GM12878 (cell line): ENCODE measurements around the gene SENP6. TPM values are rescaled to one million over a fixed set of nuclear protein-coding genes. Genes with fewer than 3 reads are reported as not detected.
"Not testable (repeated sequence)": the region's sequence is repeated elsewhere in the genome, so short reads cannot be mapped to it uniquely, and the experiment has no call there.

Experiments used
- ATAC-seq: fragments of 200-7000 bp; cut with Tn5 transposase; 3 replicates; pipeline ENCODE4 v1.9.1; 2020; ENCODE audit warnings: mild to moderate bottlenecking, moderate library complexity
- BruUV-seq: library from RNA; stranded (reverse); fragments of 400-500 nt; replicated peaks from 2 replicates; lab custom pipeline; 2021; lab: Mats Ljungman, UMichigan
- CTCF ChIA-PET: fragments of 300-600 bp; sonication (Branson Sonifier 250); formaldehyde crosslinking; extraction: SDS; loops from one replicate; lab custom pipeline; 2021; ENCODE audit warnings: inconsistent platforms; lab: Yijun Ruan, JAX
- POLR2A ChIA-PET: fragments of 350-600 bp; formaldehyde crosslinking; extraction: SDS; loops from one replicate; lab custom pipeline; 2021; ENCODE audit warnings: inconsistent platforms; lab: Charles Lee
- RAD21 ChIA-PET: fragments of 300-600 bp; sonication (Branson Sonifier 250); formaldehyde crosslinking; loops from one replicate; lab custom pipeline; 2023; ENCODE audit warnings: antibody characterized with exemption; ENCODE audit not compliant: unreplicated experiment; lab: Charles Lee
- SMC1A ChIA-PET: fragments of 300-600 bp; sonication (Branson Sonifier 250); formaldehyde crosslinking; loops from one replicate; lab custom pipeline; 2023; ENCODE audit not compliant: unreplicated experiment, uncharacterized antibody; lab: Charles Lee
- DNase-seq: peaks from one replicate; pipeline ENCODE4 v3.0.0-alpha.2; 2011; ENCODE audit warnings: low read depth, low spot score
- FAIRE-seq: peaks from 3 replicates; lab custom pipeline; 2011; peaks lifted over from hg19 to GRCh38; lab: Jason Lieb, UNC
- H2AFZ ChIP-seq: 2 replicates; pipeline ENCODE4 v1.6.0; 2011; ENCODE audit warnings: low read depth, low read length, control low read depth; ENCODE audit not compliant: control insufficient read depth
- H3K27ac ChIP-seq: 2 replicates; pipeline ENCODE4 v1.5.1; 2011; ENCODE audit warnings: control low read depth; ENCODE audit not compliant: control insufficient read depth, insufficient read depth
- H3K27me3 ChIP-seq, 2 experiments: replicated peaks in 1 of 2; 2 replicates each; pipeline versions ENCODE4 v1.6.0 to v1.6.1; 2011; ENCODE audit warnings: low read length in 1 of 2; ENCODE audit not compliant: control insufficient read depth in 2 of 2, insufficient read depth in 2 of 2
- H3K36me3 ChIP-seq, 2 experiments: 2 replicates each; pipeline ENCODE4 v1.5.1; 2011; ENCODE audit warnings: low read length in 1 of 2; ENCODE audit not compliant: control insufficient read depth in 2 of 2, insufficient read depth in 2 of 2
- H3K4me1 ChIP-seq: 2 replicates; pipeline ENCODE4 v1.6.1; 2011; ENCODE audit warnings: mild to moderate bottlenecking, low read length, moderate library complexity, mixed read lengths; ENCODE audit not compliant: control insufficient read depth, insufficient read depth
- H3K4me2 ChIP-seq: 2 replicates; pipeline ENCODE4 v1.6.0; 2011; ENCODE audit warnings: control low read depth; ENCODE audit not compliant: control insufficient read depth, insufficient read depth
- H3K4me3 ChIP-seq: fragments of 200-600 bp; sonication (generic); 2 replicates; pipeline ENCODE4 v1.5.1; 2016
- H3K79me2 ChIP-seq: 2 replicates; pipeline ENCODE4 v1.6.0; 2011; ENCODE audit warnings: low read length; ENCODE audit not compliant: control insufficient read depth, insufficient read depth
- H3K9ac ChIP-seq: 2 replicates; pipeline ENCODE4 v1.8.0; 2011; ENCODE audit warnings: low read length, control low read depth, mixed read lengths; ENCODE audit not compliant: control insufficient read depth, insufficient read depth
- H3K9me3 ChIP-seq: replicated peaks from 3 replicates; pipeline ENCODE4 v1.5.1; 2011; ENCODE audit warnings: mild to moderate bottlenecking, low read length; ENCODE audit not compliant: control insufficient read depth, insufficient read depth
- H4K20me1 ChIP-seq: 2 replicates; pipeline ENCODE4 v1.6.0; 2011; ENCODE audit not compliant: control insufficient read depth, insufficient read depth
- JUNB ChIP-seq: IDR thresholded peaks from 2 replicates; pipeline ENCODE4 v1.6.1; 2016; ENCODE audit warnings: antibody characterized with exemption, mild to moderate bottlenecking
- MYB ChIP-seq: fragments of 150-350 bp; IDR thresholded peaks from 2 replicates; pipeline ENCODE4 v1.6.1; 2014; ENCODE audit warnings: mild to moderate bottlenecking, low read depth, low read length, borderline replicate concordance
- POLR2A ChIP-seq: IDR thresholded peaks from 2 replicates; pipeline ENCODE4 v1.6.1; 2011; ENCODE audit warnings: low read depth, mild to moderate bottlenecking, low read length
- RUNX3 ChIP-seq: IDR thresholded peaks from 2 replicates; pipeline ENCODE4 v1.6.1; 2012; ENCODE audit warnings: low read length, inconsistent platforms
- WGBS: methylation state at CpG from one replicate; pipeline ENCODE4 v1.1.6; 2016; ENCODE audit warnings: low lambda C conversion rate; ENCODE audit not compliant: insufficient replicate concordance, insufficient coverage; ENCODE audit errors: missing lambda C conversion rate; 5-methylcytosine and 5-hydroxymethylcytosine counted together
- in situ Hi-C: fragments of 300-500 bp; cut with MboI; formaldehyde crosslinking; loops from 9 replicates; pipeline ENCODE4 v1.14.3; 2018; ENCODE audit warnings: mixed read lengths
- intact Hi-C: fragments of 100-400 bp; cut with micrococcal nuclease; formaldehyde crosslinking; loops from one replicate; pipeline ENCODE4 v1.14.2; 2022; ENCODE audit not compliant: unreplicated experiment
- polyA plus RNA-seq, 11 experiments: library from polyadenylated mRNA; depleted of rRNA in 4 of 11; unstranded in 6 of 11; stranded (reverse) in 5 of 11; fragments of >200 nt; fragmentation: Nextera tagmentation in 4 of 11; fragmentation: Illumina TruSeq in 1 of 11; extraction: Ambion mirVana in 4 of 11; extraction: Trizol in 1 of 11; gene quantifications; 1 replicate in 1 of 11; 2 replicates in 10 of 11; pipeline versions ENCODE4 v1.2.1 to v1.2.3, GENCODE V29; 2011 to 2016; ENCODE audit warnings: inconsistent platforms in 2 of 11, missing spikeins in 2 of 11, low read depth in 1 of 11
- total RNA-seq, 4 experiments: library from RNA; depleted of rRNA in 3 of 4; stranded (reverse); fragments of >200 nt in 3 of 4; fragmentation: Illumina TruSeq in 1 of 4; extraction: Trizol in 1 of 4; gene quantifications; 2 replicates each; pipeline versions ENCODE4 v1.2.1 to v1.2.3, GENCODE V29; 2013 to 2021
- TF ChIP-seq, protein P1 (sequence below): fragments of 450-650 bp; IDR thresholded peaks from 2 replicates; pipeline ENCODE4 v1.6.1; 2017; ENCODE audit warnings: low read depth, mild to moderate bottlenecking, moderate library complexity
- TF ChIP-seq, protein P2 (sequence below): fragments of 450-650 bp; IDR thresholded peaks from 2 replicates; pipeline ENCODE4 v1.6.1; 2018; ENCODE audit warnings: mild to moderate bottlenecking, low read depth, moderate library complexity; ENCODE audit not compliant: partially characterized antibody

SENP6 gene
- total and polyA plus RNA-seq, 10 of the 15 experiments (the other 5 are each of a cell fraction or from before 2014, with no cell fraction given), result 10.7 to 70.0 (median 42.3) TPM

DNA sequence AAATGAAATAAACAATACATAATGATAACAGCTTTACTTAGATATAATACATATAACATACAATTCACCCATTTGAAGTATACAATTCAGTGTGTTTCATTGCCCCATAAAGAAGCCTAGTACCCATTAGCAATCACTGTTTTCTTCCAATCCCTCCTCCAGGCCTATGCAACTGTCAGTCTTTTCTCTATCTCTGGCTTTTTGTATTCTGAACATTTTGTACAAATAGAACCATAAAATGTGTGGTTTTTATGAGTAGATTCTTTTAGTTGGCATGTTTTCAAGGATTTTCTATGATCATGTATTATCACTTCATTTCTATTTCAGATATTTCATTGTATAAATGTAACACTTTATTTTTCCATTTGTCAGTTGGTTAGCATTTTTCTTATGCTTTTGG, 92.7 kb downstream of the SENP6 start (continued):
- TF ChIP-seq, protein P1, sequence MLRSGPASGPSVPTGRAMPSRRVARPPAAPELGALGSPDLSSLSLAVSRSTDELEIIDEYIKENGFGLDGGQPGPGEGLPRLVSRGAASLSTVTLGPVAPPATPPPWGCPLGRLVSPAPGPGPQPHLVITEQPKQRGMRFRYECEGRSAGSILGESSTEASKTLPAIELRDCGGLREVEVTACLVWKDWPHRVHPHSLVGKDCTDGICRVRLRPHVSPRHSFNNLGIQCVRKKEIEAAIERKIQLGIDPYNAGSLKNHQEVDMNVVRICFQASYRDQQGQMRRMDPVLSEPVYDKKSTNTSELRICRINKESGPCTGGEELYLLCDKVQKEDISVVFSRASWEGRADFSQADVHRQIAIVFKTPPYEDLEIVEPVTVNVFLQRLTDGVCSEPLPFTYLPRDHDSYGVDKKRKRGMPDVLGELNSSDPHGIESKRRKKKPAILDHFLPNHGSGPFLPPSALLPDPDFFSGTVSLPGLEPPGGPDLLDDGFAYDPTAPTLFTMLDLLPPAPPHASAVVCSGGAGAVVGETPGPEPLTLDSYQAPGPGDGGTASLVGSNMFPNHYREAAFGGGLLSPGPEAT, result no peak
- TF ChIP-seq POLR2A, result no peak
- no peak for TF ChIP-seq JUNB
- TF ChIP-seq, protein P2, sequence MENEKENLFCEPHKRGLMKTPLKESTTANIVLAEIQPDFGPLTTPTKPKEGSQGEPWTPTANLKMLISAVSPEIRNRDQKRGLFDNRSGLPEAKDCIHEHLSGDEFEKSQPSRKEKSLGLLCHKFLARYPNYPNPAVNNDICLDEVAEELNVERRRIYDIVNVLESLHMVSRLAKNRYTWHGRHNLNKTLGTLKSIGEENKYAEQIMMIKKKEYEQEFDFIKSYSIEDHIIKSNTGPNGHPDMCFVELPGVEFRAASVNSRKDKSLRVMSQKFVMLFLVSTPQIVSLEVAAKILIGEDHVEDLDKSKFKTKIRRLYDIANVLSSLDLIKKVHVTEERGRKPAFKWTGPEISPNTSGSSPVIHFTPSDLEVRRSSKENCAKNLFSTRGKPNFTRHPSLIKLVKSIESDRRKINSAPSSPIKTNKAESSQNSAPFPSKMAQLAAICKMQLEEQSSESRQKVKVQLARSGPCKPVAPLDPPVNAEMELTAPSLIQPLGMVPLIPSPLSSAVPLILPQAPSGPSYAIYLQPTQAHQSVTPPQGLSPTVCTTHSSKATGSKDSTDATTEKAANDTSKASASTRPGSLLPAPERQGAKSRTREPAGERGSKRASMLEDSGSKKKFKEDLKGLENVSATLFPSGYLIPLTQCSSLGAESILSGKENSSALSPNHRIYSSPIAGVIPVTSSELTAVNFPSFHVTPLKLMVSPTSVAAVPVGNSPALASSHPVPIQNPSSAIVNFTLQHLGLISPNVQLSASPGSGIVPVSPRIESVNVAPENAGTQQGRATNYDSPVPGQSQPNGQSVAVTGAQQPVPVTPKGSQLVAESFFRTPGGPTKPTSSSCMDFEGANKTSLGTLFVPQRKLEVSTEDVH, result no peak
- no peak for TF ChIP-seq MYB
- no peak for TF ChIP-seq RUNX3
- TF ChIP-seq, all 136 proteins: peak for 0

DNA sequence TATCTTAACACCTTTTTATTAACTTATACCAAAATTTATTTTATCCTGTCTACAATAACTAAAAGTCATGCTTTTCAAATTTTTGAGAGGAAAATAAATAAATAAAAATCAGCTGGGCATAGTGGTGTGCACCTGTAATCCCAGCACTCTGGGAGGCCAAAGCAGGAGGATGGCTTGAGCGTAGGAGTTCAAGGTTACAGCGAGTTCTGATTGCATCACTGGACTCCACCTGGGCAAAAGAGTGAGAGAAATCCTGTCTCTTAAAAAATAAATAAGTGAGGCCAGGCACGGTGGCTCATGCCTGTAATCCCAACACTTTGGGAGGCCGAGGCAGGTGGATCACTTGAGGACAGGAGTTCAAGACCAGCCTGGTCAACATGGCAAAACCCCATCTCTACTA, 106.7 kb downstream of the SENP6 start:
- POLR2A ChIA-PET, intact Hi-C loops: not testable (repeated sequence)
- CTCF ChIA-PET, result interaction anchor here (3.0 kb wide), 1 partner anchor 185 kb away, joined by 13 read pairs; no protein-coding TSS in a partner anchor

More for the DNA sequence above, 106.7 kb downstream of the SENP6 start:
- H4K20me1 ChIP-seq, RAD21 ChIA-PET, ATAC-seq, H3K9ac ChIP-seq, H3K4me3 ChIP-seq, H3K27ac ChIP-seq, H3K27me3 ChIP-seq, BruUV-seq, H3K4me2 ChIP-seq, H3K4me1 ChIP-seq, in situ Hi-C loops, DNase-seq, H3K9me3 ChIP-seq, H3K79me2 ChIP-seq, FAIRE-seq, H2AFZ ChIP-seq: not testable (repeated sequence)
- SMC1A ChIA-PET, result interaction anchor here (0.6 to 1.3 kb wide), 5 partner anchors 8 to 564 kb away, joined by 3 to 6 read pairs (median 3); no protein-coding TSS in a partner anchor
- H3K36me3 ChIP-seq, result peaks cover 0 to 19% of the 10 kb centered on the region in 2 experiments; a peak in 2 of 4 replicates
- WGBS, result 96% methylated on average over 4 of the region's 4 CpGs
